ENCODE measurements around the gene MCC.

MCC gene

DNA sequence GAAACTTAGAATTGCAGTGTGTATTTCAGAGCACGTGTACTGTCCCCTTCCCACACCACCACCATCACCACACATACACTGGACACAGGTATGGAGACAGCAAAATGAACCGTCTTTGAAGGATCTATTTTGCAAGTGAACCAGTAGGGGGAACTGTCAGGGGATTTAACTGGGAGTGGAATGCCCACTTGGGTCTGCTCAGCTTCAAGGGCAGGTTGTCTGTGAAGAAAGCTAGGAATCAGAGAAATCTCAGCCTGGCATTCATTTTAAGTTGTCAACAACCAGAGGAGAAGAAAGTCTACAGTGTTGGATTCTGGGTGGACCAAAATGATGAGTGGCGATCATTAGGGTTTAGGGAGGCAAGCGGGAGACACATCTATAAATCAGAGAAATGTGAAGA lies 364.6 kb downstream of the MCC start:
- Mint-ChIP-seq H3K9me3 (no peaks in the 10 kb centered on the region), H3K4me1 (peaks cover 36% of the 10 kb centered on the region), H3K27me3 (ENCODE audit: low read depth) (no peaks in the 10 kb centered on the region), H3K27ac (peak overlapping the region; percentile 86 to 89 (median 89)), H3K36me3 (ENCODE audit: low read depth) (peaks cover 18% of the 10 kb centered on the region), H3K4me3 (peak overlapping the region in 1 of 3 experiments; percentile 1)
- TF ChIP-seq, protein P1, sequence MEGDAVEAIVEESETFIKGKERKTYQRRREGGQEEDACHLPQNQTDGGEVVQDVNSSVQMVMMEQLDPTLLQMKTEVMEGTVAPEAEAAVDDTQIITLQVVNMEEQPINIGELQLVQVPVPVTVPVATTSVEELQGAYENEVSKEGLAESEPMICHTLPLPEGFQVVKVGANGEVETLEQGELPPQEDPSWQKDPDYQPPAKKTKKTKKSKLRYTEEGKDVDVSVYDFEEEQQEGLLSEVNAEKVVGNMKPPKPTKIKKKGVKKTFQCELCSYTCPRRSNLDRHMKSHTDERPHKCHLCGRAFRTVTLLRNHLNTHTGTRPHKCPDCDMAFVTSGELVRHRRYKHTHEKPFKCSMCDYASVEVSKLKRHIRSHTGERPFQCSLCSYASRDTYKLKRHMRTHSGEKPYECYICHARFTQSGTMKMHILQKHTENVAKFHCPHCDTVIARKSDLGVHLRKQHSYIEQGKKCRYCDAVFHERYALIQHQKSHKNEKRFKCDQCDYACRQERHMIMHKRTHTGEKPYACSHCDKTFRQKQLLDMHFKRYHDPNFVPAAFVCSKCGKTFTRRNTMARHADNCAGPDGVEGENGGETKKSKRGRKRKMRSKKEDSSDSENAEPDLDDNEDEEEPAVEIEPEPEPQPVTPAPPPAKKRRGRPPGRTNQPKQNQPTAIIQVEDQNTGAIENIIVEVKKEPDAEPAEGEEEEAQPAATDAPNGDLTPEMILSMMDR (IDR thresholded peaks at IDR 0.05; ENCODE audit: unreplicated experiment in 3 of 3): peak; percentile 35 to 48 (median 41)

DNA sequence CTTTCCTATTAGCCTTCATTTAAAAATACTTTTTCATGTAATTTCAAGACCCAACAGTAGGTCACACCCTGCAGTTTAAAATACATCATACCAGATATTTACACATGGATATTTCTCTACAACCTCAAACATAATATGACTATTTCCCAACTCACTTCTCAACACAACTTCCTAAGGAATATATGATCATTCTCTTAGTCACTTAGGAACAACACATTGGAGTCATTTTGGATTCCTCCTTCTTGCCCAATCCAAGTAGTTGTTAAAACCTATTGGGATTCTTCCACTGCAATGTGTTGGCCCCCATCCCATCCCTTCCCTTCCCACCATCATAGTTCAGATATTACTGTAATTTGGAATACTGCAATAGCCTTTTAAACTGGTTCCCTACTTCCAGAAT lies 366.2 kb downstream of the MCC start:
- TF ChIP-seq, protein P1 (IDR thresholded peaks at IDR 0.05; ENCODE audit: unreplicated experiment in 3 of 3): no peak
- Mint-ChIP-seq H3K36me3 (ENCODE audit: low read depth) (peaks cover 12% of the 10 kb centered on the region), H3K27ac (no peak overlapping the region), H3K4me1 (peaks cover 41% of the 10 kb centered on the region), H3K9me3 (no peaks in the 10 kb centered on the region), H3K4me3 (no peak overlapping the region), H3K27me3 (ENCODE audit: low read depth) (no peaks in the 10 kb centered on the region)

DNA sequence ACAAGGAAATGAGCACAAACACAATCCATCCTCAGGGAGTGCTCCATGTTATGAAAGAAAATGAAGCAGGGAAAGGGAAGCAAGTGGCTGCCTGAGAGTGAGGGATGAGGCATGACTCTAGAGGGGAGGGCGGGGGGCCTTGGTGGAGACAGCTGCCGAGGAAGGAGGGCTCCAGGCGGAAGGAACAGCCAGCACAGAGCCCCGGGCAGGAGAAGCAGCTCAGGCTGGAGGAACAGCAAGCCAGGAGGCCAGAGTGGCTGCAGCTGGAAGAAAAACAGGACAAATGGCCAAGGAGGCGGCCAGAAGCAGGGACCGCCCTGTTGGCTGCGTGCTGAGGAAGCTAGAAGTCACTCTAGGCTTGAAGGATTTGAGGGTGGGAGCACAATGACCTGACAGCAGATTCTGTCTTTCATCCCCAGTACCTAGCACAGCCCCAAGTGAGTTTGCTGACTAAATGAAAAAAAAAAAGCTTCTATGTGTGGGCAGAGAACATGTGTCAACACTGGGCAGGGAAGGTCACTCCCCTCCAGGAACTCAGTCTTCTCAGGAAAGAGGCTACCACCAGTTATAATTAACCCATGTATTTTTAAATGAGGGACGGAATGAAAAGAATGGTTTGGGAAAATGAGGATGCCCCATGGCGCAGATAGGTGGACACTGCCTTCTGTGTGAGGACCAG lies 368.9 kb downstream of the MCC start:
- Mint-ChIP-seq H3K9me3 (no peaks in the 10 kb centered on the region), H3K4me3 (peak overlapping the region in 2 of 3 experiments; percentile 9 to 10), H3K27me3 (ENCODE audit: low read depth) (no peaks in the 10 kb centered on the region), H3K36me3 (ENCODE audit: low read depth) (peaks cover 29% of the 10 kb centered on the region), H3K27ac (no peak overlapping the region), H3K4me1 (peaks cover 25% of the 10 kb centered on the region)
- TF ChIP-seq, protein P1 (IDR thresholded peaks at IDR 0.05; ENCODE audit: unreplicated experiment in 3 of 3): no peak

DNA sequence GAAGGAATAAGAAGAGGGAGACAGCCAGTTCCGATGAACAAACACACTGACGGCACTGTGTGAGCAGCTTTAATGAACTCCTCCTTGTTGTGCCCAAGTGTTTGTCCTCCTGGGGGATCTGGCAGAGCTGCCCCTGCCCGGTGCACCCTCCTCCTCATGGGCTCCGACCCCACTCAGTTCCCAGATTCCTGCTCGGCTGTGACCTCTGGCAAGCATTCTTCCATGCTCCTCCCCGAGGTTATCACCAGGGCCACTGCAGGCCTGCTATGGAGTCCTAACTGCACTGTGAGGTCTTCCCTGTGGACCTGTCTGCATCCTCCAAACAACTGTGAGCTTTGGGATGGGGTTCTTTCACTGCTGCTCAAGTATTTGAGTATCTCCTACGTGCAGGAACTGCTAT lies 369.5 kb downstream of the MCC start:
- TF ChIP-seq, protein P1 (IDR thresholded peaks at IDR 0.05; ENCODE audit: unreplicated experiment in 3 of 3): no peak
- H3K36me3 Mint-ChIP-seq (ENCODE audit: low read depth): peaks cover 35% of the 10 kb centered on the region
- H3K4me3 Mint-ChIP-seq: no peak overlapping the region
- peaks cover 18% of the 10 kb centered on the region for H3K4me1 Mint-ChIP-seq
- H3K9me3 Mint-ChIP-seq: peaks cover 5% of the 10 kb centered on the region
- peak overlapping the region in 1 of 3 experiments; percentile 61 for H3K27ac Mint-ChIP-seq
- no peaks in the 10 kb centered on the region for H3K27me3 Mint-ChIP-seq (ENCODE audit: low read depth)

DNA sequence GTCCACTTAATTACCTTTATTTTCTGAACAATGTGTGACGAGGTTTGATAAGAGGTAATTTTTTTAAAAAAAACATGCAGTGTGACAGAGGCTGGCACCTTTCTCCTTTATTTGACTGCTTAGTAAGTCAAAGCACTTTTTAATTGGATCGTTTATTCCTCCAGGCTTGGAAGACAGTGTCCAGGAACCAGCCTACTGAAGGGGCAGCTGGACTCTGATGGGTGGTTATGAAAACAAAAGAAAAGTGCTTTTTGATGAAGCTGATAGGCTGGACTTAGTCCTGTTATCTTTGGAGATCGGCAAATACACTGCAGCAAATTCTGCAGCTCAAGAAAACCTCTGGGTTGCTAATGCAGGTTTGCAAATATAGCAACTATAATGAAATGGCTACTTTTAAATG lies 370.0 kb downstream of the MCC start:
- no peak overlapping the region for H3K4me3 Mint-ChIP-seq
- TF ChIP-seq, protein P1 (IDR thresholded peaks at IDR 0.05; ENCODE audit: unreplicated experiment in 3 of 3): no peak
- H3K4me1 Mint-ChIP-seq: peaks cover 14% of the 10 kb centered on the region
- H3K36me3 Mint-ChIP-seq (ENCODE audit: low read depth): peaks cover 35% of the 10 kb centered on the region
- peaks cover 5% of the 10 kb centered on the region for H3K9me3 Mint-ChIP-seq
- H3K27ac Mint-ChIP-seq: peak overlapping the region in 1 of 3 experiments; percentile 61
- H3K27me3 Mint-ChIP-seq (ENCODE audit: low read depth): no peaks in the 10 kb centered on the region

DNA sequence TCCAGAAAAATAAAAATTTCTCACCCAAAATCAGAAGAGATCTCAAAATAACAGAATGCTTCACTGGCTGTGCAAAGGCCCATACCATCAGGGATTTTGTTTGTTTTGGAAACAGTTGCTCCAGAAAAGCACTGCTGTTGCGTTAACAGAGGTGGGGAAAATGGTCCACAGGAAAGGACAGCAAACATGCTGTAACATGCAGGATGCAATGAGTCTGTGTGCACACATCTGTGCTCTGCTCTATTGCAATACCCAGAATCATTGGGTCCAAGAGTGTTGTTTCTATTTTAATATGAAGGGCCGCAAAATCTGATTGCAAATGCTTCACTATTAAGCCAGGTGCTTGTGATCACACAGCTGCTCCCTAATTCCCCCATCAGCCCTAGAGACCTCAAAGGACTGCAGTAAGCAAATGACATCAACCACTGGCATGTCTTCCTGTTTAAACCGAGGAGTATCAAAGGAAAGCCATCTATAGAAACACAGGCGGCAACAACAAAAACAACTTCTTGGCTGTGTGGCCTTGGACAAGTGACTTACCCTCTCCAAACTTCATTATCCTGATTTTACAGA lies 370.6 kb downstream of the MCC start:
- H3K27ac Mint-ChIP-seq: peak overlapping the region in 1 of 3 experiments; percentile 59
- TF ChIP-seq, protein P1 (IDR thresholded peaks at IDR 0.05; ENCODE audit: unreplicated experiment in 3 of 3): no peak
- no peaks in the 10 kb centered on the region for H3K27me3 Mint-ChIP-seq (ENCODE audit: low read depth)
- H3K4me3 Mint-ChIP-seq: no peak overlapping the region
- peaks cover 5% of the 10 kb centered on the region for H3K9me3 Mint-ChIP-seq
- H3K36me3 Mint-ChIP-seq (ENCODE audit: low read depth): peaks cover 39% of the 10 kb centered on the region
- H3K4me1 Mint-ChIP-seq: peaks cover 11% of the 10 kb centered on the region

Data from nephron (organoid).